GM12878 (cell line): ENCODE results near the gene NXN.

ENCODE experiments used
- CHD2 ChIP-seq: IDR thresholded peaks from 2 replicates; pipeline ENCODE4 v1.6.1; 2011; ENCODE audit warnings: low read depth, low read length, improper control_type of control experiment, borderline replicate concordance
- HDAC2 ChIP-seq: fragments of 200-600 bp; sonication (generic); IDR thresholded peaks from 2 replicates; pipeline ENCODE4 v1.6.1; 2017
- SIN3A ChIP-seq: IDR thresholded peaks from 2 replicates; pipeline ENCODE4 v1.6.1; 2012; ENCODE audit warnings: low read depth, low read length, improper control_type of control experiment

GRCh38 chr17:885971-886571 is 93.5 kb downstream of the NXN start:
- TF ChIP-seq CHD2 (no peak), SIN3A (no peak), HDAC2 (no peak)
